ENCODE data around the gene GPC6.

- TF ChIP-seq CTCF (IDR thresholded peaks at IDR 0.05; ENCODE audit: low read depth, low read length) (no peak), EZH2phosphoT487 (IDR thresholded peaks at IDR 0.05; ENCODE audit: low read depth) (no peak)
Observed at GRCh38 chr13:94342436-94343242, 1116.0 kb downstream of the GPC6 start.
